ENCODE data around the gene UQCR10.

GRCh38 chr22:29726512-29727130, 40.5 kb upstream of the UQCR10 start:
- TF ChIP-seq JUNB (IDR thresholded peaks at IDR 0.05; ENCODE audit: unreplicated experiment): no peak
- no peak for TF ChIP-seq CTCF (conservative IDR thresholded peaks at IDR 0.05; ENCODE audit: low read depth in 2 of 2)
